Breast epithelium (tissue), 3 donors: ENCODE data around the gene ARCN1.

Experiments
- CTCF ChIP-seq, 3 donors: fragments of 450-650 bp; IDR thresholded peaks; one replicate each; pipeline ENCODE4 v1.5.1; 2016 to 2017; ENCODE audit warnings: antibody characterized with exemption in 3 of 3, mild to moderate bottlenecking in 3 of 3, moderate library complexity in 3 of 3
- POLR2A ChIP-seq: fragments of 450-650 bp; IDR thresholded peaks from one replicate; pipeline ENCODE4 v1.6.1; 2016; ENCODE audit warnings: antibody characterized with exemption, mild to moderate bottlenecking, moderate library complexity

GRCh38 chr11:118649941-118650340, 77.7 kb downstream of the ARCN1 start:
- TF ChIP-seq POLR2A (no peak), CTCF (IDR thresholded peaks at IDR 0.05) (no peak)
